K562 (cell line): ENCODE data around the gene NLK. TPM values are rescaled to one million over a fixed set of nuclear protein-coding genes. Genes with fewer than 3 reads are reported as not detected.
A peak's percentile ranks its signal among the peaks of the same experiment; 100 is the strongest.

ENCODE experiments used
- ARID1B ChIP-seq: fragments of 450-650 bp; IDR thresholded peaks from 2 replicates; pipeline ENCODE4 v1.6.1; 2016; ENCODE audit warnings: antibody characterized with exemption, mild to moderate bottlenecking, inconsistent platforms
- CBFA2T3 ChIP-seq: fragments of 450-650 bp; IDR thresholded peaks from 2 replicates; pipeline ENCODE4 v1.6.1; 2017
- CHD1 ChIP-seq: fragments of 200-600 bp; sonication (generic); IDR thresholded peaks from one replicate; pipeline ENCODE4 v1.6.1; 2012; ENCODE audit warnings: mild to moderate bottlenecking, moderate library complexity, low read length, inconsistent platforms
- FOXK2 ChIP-seq, 2 experiments: fragments of 450-650 bp; IDR thresholded peaks in 1 of 2; conservative IDR thresholded peaks in 1 of 2; 2 replicates each; pipeline ENCODE4 v1.6.1; 2016; ENCODE audit warnings: low read depth in 2 of 2, mild to moderate bottlenecking in 1 of 2
- HDAC1 ChIP-seq, 2 experiments: fragments of 450-650 bp; IDR thresholded peaks; 2 replicates each; pipeline ENCODE4 v1.6.1; 2016 to 2017; ENCODE audit warnings: inconsistent platforms in 1 of 2, mild to moderate bottlenecking in 1 of 2, moderate library complexity in 1 of 2
- HDGF ChIP-seq: fragments of 450-650 bp; IDR thresholded peaks from 2 replicates; pipeline ENCODE4 v1.6.1; 2016
- HSF4 ChIP-seq: fragments of 250-450 bp; sonication (Bioruptor Pico); IDR thresholded peaks from 2 replicates; pipeline ENCODE4 v2.1.2; 2022; ENCODE audit warnings: mild to moderate bottlenecking, moderate library complexity, borderline replicate concordance
- MBD2 ChIP-seq: sonication (generic); IDR thresholded peaks from 2 replicates; pipeline ENCODE4 v1.6.1; 2016; ENCODE audit warnings: low read depth, borderline replicate concordance
- NCOA4 ChIP-seq: fragments of 450-650 bp; IDR thresholded peaks from 2 replicates; pipeline ENCODE4 v1.6.1; 2018; ENCODE audit warnings: mild to moderate bottlenecking; ENCODE audit not compliant: partially characterized antibody
- NCOR1 ChIP-seq: fragments of 450-650 bp; IDR thresholded peaks from 2 replicates; pipeline ENCODE4 v1.6.1; 2016; ENCODE audit warnings: mild to moderate bottlenecking, moderate library complexity
- NR2F6 ChIP-seq: fragments of 450-650 bp; formaldehyde crosslinking; IDR thresholded peaks from 2 replicates; pipeline ENCODE4 v1.4.0; 2020; ENCODE audit warnings: mild to moderate bottlenecking
- NRF1 ChIP-seq, 2 experiments: fragments of 450-650 bp; IDR thresholded peaks in 1 of 2; conservative IDR thresholded peaks in 1 of 2; 2 replicates each; pipeline ENCODE4 v1.6.1; 2014; ENCODE audit warnings: mild to moderate bottlenecking in 2 of 2
- RNF2 ChIP-seq: sonication (generic); IDR thresholded peaks from 2 replicates; pipeline ENCODE4 v1.6.1; 2016
- SMARCA5 ChIP-seq: fragments of 450-650 bp; IDR thresholded peaks from 2 replicates; pipeline ENCODE4 v1.6.1; 2016
- TCF3 ChIP-seq: sonication (generic); formaldehyde crosslinking; IDR thresholded peaks from 2 replicates; pipeline ENCODE4 v1.4.0; 2020; ENCODE audit warnings: mild to moderate bottlenecking, missing genetic modification reagents
- TEAD4 ChIP-seq, 2 experiments: sonication (generic) in 1 of 2; formaldehyde crosslinking in 1 of 2; IDR thresholded peaks; 2 replicates each; pipeline versions ENCODE4 v1.6.1 to v1.8.0; 2012 to 2022; ENCODE audit warnings: borderline replicate concordance in 1 of 2, inconsistent platforms in 1 of 2, low read length in 1 of 2, mild to moderate bottlenecking in 1 of 2, missing genetic modification reagents in 1 of 2
- ZKSCAN8 ChIP-seq: fragments of 200-800 bp; sonication (Bioruptor generic); IDR thresholded peaks from 2 replicates; pipeline ENCODE4 v1.6.1; 2016; ENCODE audit warnings: missing genetic modification characterization, missing compliant biosample characterization
- ZNF121 ChIP-seq: sonication (generic); formaldehyde crosslinking; conservative IDR thresholded peaks from 2 replicates; pipeline ENCODE4 v1.8.0; 2022; ENCODE audit warnings: missing genetic modification reagents
- ZNF445 ChIP-seq: fragments of 250-450 bp; sonication (Bioruptor Pico); IDR thresholded peaks from 2 replicates; pipeline ENCODE4 v1.4.0; 2020; ENCODE audit warnings: low read depth, mild to moderate bottlenecking, moderate library complexity
- polyA plus RNA-seq, 8 experiments: library from polyadenylated mRNA; depleted of rRNA in 4 of 8; stranded (reverse) in 5 of 8; unstranded in 3 of 8; fragments of >200 nt; fragmentation: Nextera tagmentation in 2 of 8; fragmentation: Illumina TruSeq in 1 of 8; extraction: Ambion mirVana in 2 of 8; extraction: Trizol in 1 of 8; gene quantifications; 2 replicates each; pipeline versions ENCODE4 v1.2.1 to v1.2.3, GENCODE V29; 2011 to 2014; ENCODE audit warnings: inconsistent platforms in 1 of 8, missing spikeins in 1 of 8
- total RNA-seq, 7 experiments: library from RNA; depleted of rRNA in 6 of 7; stranded (reverse); fragments of >200 nt in 6 of 7; fragmentation: Illumina TruSeq in 2 of 7; extraction: Trizol in 2 of 7; gene quantifications; 2 replicates each; pipeline versions ENCODE4 v1.2.1 to v1.2.3, GENCODE V29; 2011 to 2021; ENCODE audit warnings: low replicate concordance in 1 of 7
- TF ChIP-seq, protein P1 (sequence below): fragments of 450-650 bp; conservative IDR thresholded peaks from 2 replicates; pipeline ENCODE4 v1.6.1; 2016; ENCODE audit warnings: missing genetic modification characterization, low read depth, mild to moderate bottlenecking, control low read depth, missing compliant biosample characterization
- TF ChIP-seq, protein P2 (sequence below): fragments of 250-450 bp; sonication (Bioruptor Pico); IDR thresholded peaks from 2 replicates; pipeline ENCODE4 v1.4.0; 2020; ENCODE audit warnings: mild to moderate bottlenecking, moderate library complexity

The NLK gene
- total and polyA plus RNA-seq, 9 of the 15 experiments (the other 6 are each of a cell fraction or from before 2014, with no cell fraction given), result 10.9 to 59.6 (median 26.7) TPM

DNA sequence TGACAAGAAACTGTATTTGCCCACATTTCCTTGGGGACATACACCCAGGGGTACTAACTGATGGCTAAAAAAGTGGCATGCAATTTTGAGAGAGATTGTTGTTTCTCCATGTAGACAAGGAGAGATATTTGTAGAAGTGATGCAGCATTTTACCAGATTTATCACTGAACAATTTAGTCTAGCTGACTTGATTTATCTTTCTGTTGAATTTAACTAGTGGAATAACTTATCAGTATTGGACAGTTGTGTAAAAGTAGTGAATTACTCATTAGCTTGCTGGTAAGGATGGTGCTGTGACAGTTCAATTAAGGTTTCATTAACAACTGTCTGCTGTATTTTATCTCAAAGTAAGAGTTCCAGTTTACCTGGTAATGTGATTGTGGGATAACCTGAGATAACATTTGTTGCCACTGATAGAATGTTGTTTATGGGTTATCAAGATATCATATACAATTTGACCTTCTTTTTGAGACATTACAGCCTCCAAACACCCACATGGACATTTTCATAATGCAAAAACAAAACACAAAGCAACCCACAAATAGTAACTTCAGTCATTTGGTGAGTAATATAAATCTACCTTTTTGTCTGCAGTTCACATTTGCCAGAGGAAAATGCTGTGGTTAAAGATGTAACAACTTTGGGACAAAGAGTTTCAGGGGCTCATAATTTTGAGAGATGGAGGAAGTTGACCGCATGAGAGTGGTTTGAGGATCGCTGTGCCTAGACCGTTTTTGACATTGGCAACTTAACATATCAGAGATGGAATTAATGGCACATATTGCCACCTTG, 3.8 kb downstream of the NLK start (continued):
- no peak for TF ChIP-seq ZKSCAN8 (CRISPR knock-in tag)
- no peak for TF ChIP-seq HDGF
- TF ChIP-seq FOXK2 (conservative IDR thresholded peaks at IDR 0.05 in 1 of 2, IDR thresholded peaks at IDR 0.05 in 1 of 2; ENCODE audit: low read depth in 2 of 2), result no peak
- TF ChIP-seq NCOA4, result no peak
- no peak for TF ChIP-seq NRF1 (conservative IDR thresholded peaks at IDR 0.05 in 1 of 2, IDR thresholded peaks at IDR 0.05 in 1 of 2)
- TF ChIP-seq RNF2, result no peak
- no peak for TF ChIP-seq TCF3 (CRISPR knock-in tag)
- no peak for TF ChIP-seq NR2F6 (CRISPR knock-in tag)
- no peak for TF ChIP-seq MBD2
- TF ChIP-seq, protein P1, sequence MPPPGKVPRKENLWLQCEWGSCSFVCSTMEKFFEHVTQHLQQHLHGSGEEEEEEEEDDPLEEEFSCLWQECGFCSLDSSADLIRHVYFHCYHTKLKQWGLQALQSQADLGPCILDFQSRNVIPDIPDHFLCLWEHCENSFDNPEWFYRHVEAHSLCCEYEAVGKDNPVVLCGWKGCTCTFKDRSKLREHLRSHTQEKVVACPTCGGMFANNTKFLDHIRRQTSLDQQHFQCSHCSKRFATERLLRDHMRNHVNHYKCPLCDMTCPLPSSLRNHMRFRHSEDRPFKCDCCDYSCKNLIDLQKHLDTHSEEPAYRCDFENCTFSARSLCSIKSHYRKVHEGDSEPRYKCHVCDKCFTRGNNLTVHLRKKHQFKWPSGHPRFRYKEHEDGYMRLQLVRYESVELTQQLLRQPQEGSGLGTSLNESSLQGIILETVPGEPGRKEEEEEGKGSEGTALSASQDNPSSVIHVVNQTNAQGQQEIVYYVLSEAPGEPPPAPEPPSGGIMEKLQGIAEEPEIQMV (tag), result no peak
- no peak for TF ChIP-seq HSF4 (CRISPR knock-in tag)
- no peak for TF ChIP-seq ZNF121 (CRISPR knock-in tag)
- peak; percentile 36; the same call in 1 of the 2 replicates for TF ChIP-seq ARID1B
- TF ChIP-seq CBFA2T3, result peak; percentile 65
- TF ChIP-seq HDAC1 (IDR thresholded peaks at IDR 0.05), result peak in 1 of 2 experiments; percentile 27; a peak in 1 of 4 replicates
- TF ChIP-seq NCOR1, result peak; percentile 34; the same call in 1 of the 2 replicates
- no peak for TF ChIP-seq ZNF445 (CRISPR knock-in tag)
- TF ChIP-seq, protein P2, sequence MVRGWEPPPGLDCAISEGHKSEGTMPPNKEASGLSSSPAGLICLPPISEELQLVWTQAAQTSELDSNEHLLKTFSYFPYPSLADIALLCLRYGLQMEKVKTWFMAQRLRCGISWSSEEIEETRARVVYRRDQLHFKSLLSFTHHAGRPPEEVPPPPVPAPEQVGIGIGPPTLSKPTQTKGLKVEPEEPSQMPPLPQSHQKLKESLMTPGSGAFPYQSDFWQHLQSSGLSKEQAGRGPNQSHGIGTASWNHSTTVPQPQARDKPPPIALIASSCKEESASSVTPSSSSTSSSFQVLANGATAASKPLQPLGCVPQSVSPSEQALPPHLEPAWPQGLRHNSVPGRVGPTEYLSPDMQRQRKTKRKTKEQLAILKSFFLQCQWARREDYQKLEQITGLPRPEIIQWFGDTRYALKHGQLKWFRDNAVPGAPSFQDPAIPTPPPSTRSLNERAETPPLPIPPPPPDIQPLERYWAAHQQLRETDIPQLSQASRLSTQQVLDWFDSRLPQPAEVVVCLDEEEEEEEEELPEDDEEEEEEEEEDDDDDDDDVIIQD (CRISPR knock-in tag), result no peak
- no peak for TF ChIP-seq CHD1
- TF ChIP-seq SMARCA5, result no peak
- TF ChIP-seq TEAD4 (IDR thresholded peaks at IDR 0.05; ENCODE audit: low read length), result peak; percentile 20; the same call in 1 of the 2 replicates
- TF ChIP-seq TEAD4 (CRISPR knock-in tag; IDR thresholded peaks at IDR 0.05; ENCODE audit: borderline replicate concordance), result no peak
